RWPE2 (cell line): ENCODE results near the gene AP4E1.
"Not testable (repeated sequence)": the region's sequence is repeated elsewhere in the genome, so short reads cannot be mapped to it uniquely, and the experiment has no call there.

Experiments
- ATAC-seq: fragments of 200-7000 bp; cut with Tn5 transposase; 3 replicates; pipeline ENCODE4 v1.9.1; 2021; ENCODE audit warnings: low read depth
- DNase-seq: peaks from one replicate; pipeline ENCODE4 v3.0.0-alpha.2; 2020; ENCODE audit warnings: low spot score
- H3K27ac ChIP-seq: fragments of 450-650 bp; 2 replicates; pipeline ENCODE4 v1.5.1; 2017; ENCODE audit warnings: mild to moderate bottlenecking; ENCODE audit not compliant: poor library complexity, severe bottlenecking
- H3K27me3 ChIP-seq: fragments of 250-450 bp; sonication (Bioruptor Pico); 2 replicates; pipeline ENCODE4 v1.5.1; 2021; ENCODE audit warnings: mild to moderate bottlenecking, moderate library complexity; ENCODE audit not compliant: insufficient read depth, poor library complexity, severe bottlenecking
- H3K36me3 ChIP-seq: fragments of 250-450 bp; sonication (Bioruptor Pico); 2 replicates; pipeline ENCODE4 v1.5.1; 2020; ENCODE audit warnings: low read depth, mild to moderate bottlenecking, moderate library complexity
- H3K4me1 ChIP-seq: fragments of 250-450 bp; sonication (Bioruptor Pico); 2 replicates; pipeline ENCODE4 v1.5.1; 2021; ENCODE audit warnings: mild to moderate bottlenecking, moderate library complexity; ENCODE audit not compliant: insufficient read depth, poor library complexity, severe bottlenecking
- H3K4me3 ChIP-seq: fragments of 250-450 bp; sonication (Bioruptor Pico); 2 replicates; pipeline ENCODE4 v1.5.1; 2021; ENCODE audit warnings: mild to moderate bottlenecking, moderate library complexity; ENCODE audit not compliant: severe bottlenecking
- H3K9me3 ChIP-seq: fragments of 250-450 bp; sonication (Bioruptor Pico); 2 replicates; pipeline ENCODE4 v1.5.1; 2021; ENCODE audit warnings: mild to moderate bottlenecking, moderate library complexity; ENCODE audit not compliant: severe bottlenecking
- CTCF ChIP-seq: fragments of 450-650 bp; IDR thresholded peaks from one replicate; pipeline ENCODE4 v1.5.1; 2017; ENCODE audit warnings: mild to moderate bottlenecking, moderate library complexity; ENCODE audit not compliant: poor library complexity, severe bottlenecking

Gene AP4E1

GRCh38 chr15:50865515-50866353 is 42.7 kb upstream of the AP4E1 start:
- no peaks in the 10 kb centered on the region for H3K9me3 ChIP-seq
- no peak overlapping the region for H3K27ac ChIP-seq
- ATAC-seq (no peak), DNase-seq (no peak)
- no peak for TF ChIP-seq CTCF
- H3K27me3 ChIP-seq = no peaks in the 10 kb centered on the region
- no peak overlapping the region for H3K4me3 ChIP-seq
- H3K36me3 ChIP-seq = no peaks in the 10 kb centered on the region
- H3K4me1 ChIP-seq = no peaks in the 10 kb centered on the region

DNA sequence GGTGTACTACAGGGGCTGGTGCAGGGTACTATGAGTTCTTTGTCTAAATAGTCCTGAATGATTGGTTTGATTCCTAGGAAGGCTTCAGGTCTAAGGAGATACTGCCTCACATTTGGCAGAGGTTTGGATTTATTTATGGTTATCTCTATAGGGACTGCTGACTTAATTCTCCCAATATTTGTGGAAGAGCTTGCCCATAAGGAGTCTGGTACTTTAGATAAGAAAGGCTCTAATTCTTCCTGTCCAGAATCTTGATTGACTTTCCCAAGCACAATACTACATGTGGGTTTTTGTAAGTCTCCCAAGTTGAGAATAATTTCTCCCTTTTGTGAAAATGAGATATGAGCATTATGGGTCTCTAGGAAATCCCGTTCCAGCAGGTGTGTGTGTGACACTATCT is 36.7 kb upstream of the AP4E1 start:
- peaks cover 1% of the 10 kb centered on the region for H3K4me1 ChIP-seq
- no peaks in the 10 kb centered on the region for H3K36me3 ChIP-seq
- no peak for DNase-seq
- H3K9me3 ChIP-seq = no peaks in the 10 kb centered on the region
- no peak overlapping the region for H3K4me3 ChIP-seq
- no peak for TF ChIP-seq CTCF
- no peak overlapping the region for H3K27ac ChIP-seq
- no peak for ATAC-seq
- no peaks in the 10 kb centered on the region for H3K27me3 ChIP-seq

DNA sequence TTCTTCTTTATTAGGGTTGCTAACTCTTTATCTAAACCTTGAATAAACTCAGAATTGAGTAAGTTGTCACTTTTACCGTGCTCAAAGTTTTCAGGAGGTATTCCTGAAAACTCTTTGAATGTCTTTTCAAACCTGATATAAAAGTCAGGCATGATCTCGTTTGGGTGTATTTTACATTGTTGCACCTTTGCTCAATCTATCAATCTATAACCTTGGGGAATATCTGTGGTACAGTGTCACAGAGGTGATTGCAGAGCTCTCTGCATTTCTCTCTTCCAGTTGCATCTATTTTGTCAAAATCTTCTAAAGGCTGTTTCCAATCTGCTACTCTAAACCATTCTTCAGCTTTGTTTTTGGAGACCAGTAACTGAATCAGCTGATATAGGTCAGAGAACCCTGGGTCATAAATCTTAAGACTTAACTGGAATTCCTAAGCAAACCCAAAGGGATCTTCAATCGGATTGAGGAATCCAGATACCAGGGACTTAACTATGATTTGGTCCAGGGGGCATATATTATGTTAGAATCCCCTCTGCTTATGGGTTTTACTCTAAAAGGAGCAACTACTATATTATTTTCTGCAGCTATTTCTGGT is 35.6 kb upstream of the AP4E1 start:
- DNase-seq = no peak
- Histone ChIP-seq H3K27ac (no peak overlapping the region), H3K4me1 (peaks cover 5% of the 10 kb centered on the region), H3K9me3 (no peaks in the 10 kb centered on the region), H3K36me3 (no peaks in the 10 kb centered on the region), H3K27me3 (no peaks in the 10 kb centered on the region), H3K4me3 (no peak overlapping the region)
- no peak for TF ChIP-seq CTCF
- ATAC-seq = no peak

DNA sequence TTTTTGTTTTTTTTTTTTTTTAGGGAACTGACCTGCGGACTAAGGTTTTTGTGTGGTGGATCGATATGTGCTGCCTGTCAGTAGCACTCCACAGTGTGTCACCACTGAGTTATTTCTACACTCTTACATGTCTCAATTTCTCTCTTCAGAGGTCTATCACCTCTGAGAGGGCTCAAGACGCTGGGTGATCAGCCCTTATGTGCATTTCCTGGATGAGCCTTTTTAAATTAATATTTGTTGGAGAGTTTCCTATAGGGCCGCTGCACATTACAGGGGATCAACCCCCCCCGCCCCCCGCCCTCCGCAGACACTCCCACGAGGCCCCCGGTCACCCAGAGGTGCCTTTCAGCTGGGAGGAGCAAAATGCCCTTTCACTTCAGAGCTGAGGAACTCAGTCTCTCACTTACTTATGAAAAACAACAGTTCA is 34.5 kb upstream of the AP4E1 start:
- Histone ChIP-seq H3K4me1 (peaks cover 5% of the 10 kb centered on the region), H3K36me3 (no peaks in the 10 kb centered on the region), H3K4me3 (no peak overlapping the region), H3K9me3 (no peaks in the 10 kb centered on the region), H3K27ac (no peak overlapping the region), H3K27me3 (no peaks in the 10 kb centered on the region)
- ATAC-seq (no peak), DNase-seq (no peak)
- TF ChIP-seq CTCF = no peak

DNA sequence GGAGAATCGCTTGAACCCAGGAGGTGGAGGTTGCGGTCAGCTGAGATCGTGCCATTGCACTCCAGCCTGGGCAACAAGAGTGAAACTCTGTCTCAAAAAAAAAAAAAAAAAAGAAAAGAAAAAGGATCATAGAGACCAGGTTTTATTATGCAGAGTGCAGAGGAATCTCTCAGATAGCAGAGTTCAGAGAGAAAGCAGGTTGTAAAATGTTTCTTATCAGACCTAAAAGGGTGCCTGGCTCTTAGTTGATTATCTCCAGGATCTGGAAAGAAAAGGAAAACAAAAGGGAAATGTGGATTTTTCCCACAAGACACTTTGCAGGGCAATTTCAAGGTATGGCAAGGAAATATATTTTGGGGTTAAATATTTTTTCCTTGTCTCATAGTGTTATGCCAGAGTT is 33.2 kb upstream of the AP4E1 start:
- not testable (repeated sequence) for H3K4me1 ChIP-seq, DNase-seq, H3K36me3 ChIP-seq, H3K9me3 ChIP-seq, H3K27me3 ChIP-seq, ATAC-seq, H3K27ac ChIP-seq, H3K4me3 ChIP-seq
